HEK293 (cell line): ENCODE results near the gene SYT5.

Experiments used
- CTCF ChIA-PET: fragments of 350-600 bp; formaldehyde crosslinking; extraction: SDS; loops from one replicate; lab custom pipeline; 2021; ENCODE audit warnings: antibody characterized with exemption; lab: Yijun Ruan, JAX
- POLR2A ChIA-PET: fragments of 300-600 bp; formaldehyde crosslinking; extraction: SDS; loops from one replicate; lab custom pipeline; 2020; ENCODE audit warnings: antibody characterized with exemption, inconsistent platforms; lab: Yijun Ruan, JAX
- H3K27ac ChIP-seq: fragments of 200-500 bp; sonication (Bioruptor generic); 2 replicates; pipeline ENCODE4 v1.5.1; 2014; ENCODE audit warnings: low read depth, low read length, control low read depth, inconsistent platforms; ENCODE audit errors: extremely low read depth
- H3K36me3 ChIP-seq, 2 experiments: fragments of 200-500 bp in 1 of 2; sonication (Bioruptor generic) in 1 of 2; 1 replicate in 1 of 2; 2 replicates in 1 of 2; pipeline ENCODE4 v1.5.1; 2014 to 2017; ENCODE audit warnings: inconsistent platforms in 2 of 2, low read length in 2 of 2; ENCODE audit not compliant: control insufficient read depth in 2 of 2, insufficient read depth in 1 of 2
- H3K4me1 ChIP-seq: fragments of 200-500 bp; sonication (Bioruptor generic); 2 replicates; pipeline ENCODE4 v1.5.1; 2014; ENCODE audit warnings: mild to moderate bottlenecking, low read length, inconsistent platforms; ENCODE audit not compliant: control insufficient read depth, insufficient read depth
- H3K4me3 ChIP-seq: 2 replicates; pipeline ENCODE4 v1.5.1; 2011; ENCODE audit warnings: low read depth, mild to moderate bottlenecking, control low read depth, low read length, moderate library complexity
- H3K9me3 ChIP-seq: fragments of 200-500 bp; sonication (Bioruptor generic); 2 replicates; pipeline ENCODE4 v1.5.1; 2014; ENCODE audit warnings: low read depth, low read length, inconsistent platforms; ENCODE audit not compliant: control insufficient read depth, insufficient read depth
- INSM2 ChIP-seq: fragments of 450-650 bp; formaldehyde crosslinking; IDR thresholded peaks from 2 replicates; pipeline ENCODE4 v1.5.1; 2016; ENCODE audit warnings: missing biosample characterization, missing genetic modification characterization
- MEIS1 ChIP-seq: sonication (generic); formaldehyde crosslinking; IDR thresholded peaks from 2 replicates; pipeline ENCODE4 v1.8.1; 2022; ENCODE audit warnings: missing genetic modification reagents, mild to moderate bottlenecking, borderline replicate concordance
- PRDM1 ChIP-seq: fragments of 450-650 bp; formaldehyde crosslinking; IDR thresholded peaks from 2 replicates; pipeline ENCODE4; 2016; ENCODE audit warnings: missing biosample characterization, missing genetic modification characterization
- SALL2 ChIP-seq: fragments of 450-650 bp; formaldehyde crosslinking; IDR thresholded peaks from 2 replicates; pipeline ENCODE4 v1.5.0; 2017; ENCODE audit warnings: missing biosample characterization, mild to moderate bottlenecking, missing genetic modification characterization, borderline replicate concordance
- SCRT1 ChIP-seq: fragments of 450-650 bp; formaldehyde crosslinking; IDR thresholded peaks from 2 replicates; pipeline ENCODE4 v1.5.1; 2016; ENCODE audit warnings: missing biosample characterization, missing genetic modification characterization, borderline replicate concordance
- SCRT2 ChIP-seq: fragments of 450-650 bp; formaldehyde crosslinking; IDR thresholded peaks from 2 replicates; pipeline ENCODE4 v1.5.1; 2016; ENCODE audit warnings: missing biosample characterization, missing genetic modification characterization
- YY2 ChIP-seq: fragments of 450-650 bp; formaldehyde crosslinking; IDR thresholded peaks from 2 replicates; pipeline ENCODE4 v1.5.1; 2016; ENCODE audit warnings: missing biosample characterization, missing genetic modification characterization
- ZBTB11 ChIP-seq: fragments of 450-650 bp; formaldehyde crosslinking; conservative IDR thresholded peaks from 2 replicates; pipeline ENCODE4 v1.5.1; 2016; ENCODE audit warnings: low read depth, missing biosample characterization, missing genetic modification characterization
- ZNF114 ChIP-seq: fragments of 450-650 bp; formaldehyde crosslinking; IDR thresholded peaks from 2 replicates; pipeline ENCODE4 v1.5.0; 2017; ENCODE audit warnings: missing biosample characterization, missing genetic modification characterization
- ZNF132 ChIP-seq: fragments of 450-650 bp; formaldehyde crosslinking; IDR thresholded peaks from 2 replicates; pipeline ENCODE4 v1.5.1; 2017; ENCODE audit warnings: missing biosample characterization, missing genetic modification characterization, borderline replicate concordance
- ZNF140 ChIP-seq: fragments of 450-650 bp; formaldehyde crosslinking; IDR thresholded peaks from 2 replicates; pipeline ENCODE4 v1.5.1; 2016; ENCODE audit warnings: missing biosample characterization, missing genetic modification characterization
- ZNF169 ChIP-seq: fragments of 450-650 bp; formaldehyde crosslinking; IDR thresholded peaks from 2 replicates; pipeline ENCODE4 v1.5.1; 2016; ENCODE audit warnings: missing biosample characterization, missing genetic modification characterization
- ZNF24 ChIP-seq: fragments of 450-650 bp; formaldehyde crosslinking; IDR thresholded peaks from 2 replicates; pipeline ENCODE4 v1.5.1; 2016; ENCODE audit warnings: missing biosample characterization, missing genetic modification characterization
- ZNF248 ChIP-seq: fragments of 450-650 bp; formaldehyde crosslinking; IDR thresholded peaks from 2 replicates; pipeline ENCODE4 v1.5.1; 2017; ENCODE audit warnings: missing biosample characterization, missing genetic modification characterization
- ZNF341 ChIP-seq: fragments of 450-650 bp; formaldehyde crosslinking; IDR thresholded peaks from 2 replicates; pipeline ENCODE4; 2016; ENCODE audit warnings: low read depth, missing biosample characterization, missing genetic modification characterization
- ZNF398 ChIP-seq: fragments of 450-650 bp; formaldehyde crosslinking; IDR thresholded peaks from 2 replicates; pipeline ENCODE4 v1.5.1; 2017; ENCODE audit warnings: missing biosample characterization, missing genetic modification characterization
- ZNF433 ChIP-seq: fragments of 450-650 bp; formaldehyde crosslinking; IDR thresholded peaks from 2 replicates; pipeline ENCODE4 v1.5.1; 2016; ENCODE audit warnings: missing biosample characterization, missing genetic modification characterization, low read depth
- ZNF449 ChIP-seq: fragments of 450-650 bp; formaldehyde crosslinking; IDR thresholded peaks from 2 replicates; pipeline ENCODE4 v1.5.1; 2017; ENCODE audit warnings: missing biosample characterization, mild to moderate bottlenecking, missing genetic modification characterization, moderate library complexity
- ZNF529 ChIP-seq: fragments of 450-650 bp; formaldehyde crosslinking; IDR thresholded peaks from 2 replicates; pipeline ENCODE4 v1.5.1; 2017; ENCODE audit warnings: missing genetic modification characterization, missing biosample characterization; ENCODE audit not compliant: insufficient replicate concordance
- ZNF549 ChIP-seq: fragments of 450-650 bp; IDR thresholded peaks from 2 replicates; pipeline ENCODE4 v1.5.1; 2018; ENCODE audit warnings: missing biosample characterization, missing genetic modification characterization, mild to moderate bottlenecking, inconsistent platforms, moderate library complexity
- ZNF558 ChIP-seq: fragments of 450-650 bp; formaldehyde crosslinking; IDR thresholded peaks from 2 replicates; pipeline ENCODE4 v1.5.1; 2016; ENCODE audit warnings: missing biosample characterization, missing genetic modification characterization
- ZNF654 ChIP-seq: fragments of 450-650 bp; formaldehyde crosslinking; IDR thresholded peaks from 2 replicates; pipeline ENCODE4 v1.5.1; 2016; ENCODE audit warnings: low read depth, missing biosample characterization, missing genetic modification characterization
- ZNF664 ChIP-seq: fragments of 450-650 bp; formaldehyde crosslinking; IDR thresholded peaks from 2 replicates; pipeline ENCODE4 v1.5.1; 2016; ENCODE audit warnings: missing biosample characterization, missing genetic modification characterization
- ZNF677 ChIP-seq: fragments of 450-650 bp; IDR thresholded peaks from 2 replicates; pipeline ENCODE4 v1.5.0; 2018; ENCODE audit warnings: missing biosample characterization, mild to moderate bottlenecking, missing genetic modification characterization, moderate library complexity
- ZSCAN16 ChIP-seq: fragments of 450-650 bp; formaldehyde crosslinking; IDR thresholded peaks from 2 replicates; pipeline ENCODE4 v1.5.1; 2016; ENCODE audit warnings: missing biosample characterization, missing genetic modification characterization
- ZSCAN5A ChIP-seq: fragments of 450-650 bp; formaldehyde crosslinking; IDR thresholded peaks from 2 replicates; pipeline ENCODE4 v1.5.1; 2016; ENCODE audit warnings: missing biosample characterization, missing genetic modification characterization

SYT5 gene

GRCh38 chr19:55216461-55217198, 36.5 kb upstream of the SYT5 start:
- Histone ChIP-seq H3K36me3 (no peaks in the 10 kb centered on the region), H3K27ac (peak overlapping the region; percentile 67), H3K4me1 (peaks cover 10% of the 10 kb centered on the region), H3K9me3 (no peaks in the 10 kb centered on the region; the same call in 1 of the 2 replicates), H3K4me3 (peak overlapping the region; percentile 72)
- CTCF ChIA-PET = interaction anchor here (0.5 to 2.2 kb wide), 6 partner anchors 13 to 251 kb away, joined by 3 to 6 read pairs (median 3); no protein-coding TSS in a partner anchor
- POLR2A ChIA-PET = interaction anchor here (0.5 to 2.5 kb wide), 8 partner anchors 10 to 191 kb away, joined by 3 to 39 read pairs (median 5); partner anchors contain the start of genes PPP1R12C, PPP6R1 and UBE2S
- TF ChIP-seq ZNF677 (tag by site-specific recombination) = no peak
- TF ChIP-seq ZNF664 = no peak
- no peak for TF ChIP-seq ZNF114 (tag by site-specific recombination)
- TF ChIP-seq MEIS1 (CRISPR knock-in tag) = no peak
- no peak for TF ChIP-seq ZNF140
- TF ChIP-seq ZBTB11 (tag by site-specific recombination) = peak; percentile 61
- TF ChIP-seq PRDM1 (tag by site-specific recombination) = no peak
- TF ChIP-seq ZSCAN16 (tag by site-specific recombination) = no peak
- TF ChIP-seq ZNF449 (tag by site-specific recombination) = peak; percentile 69; the same call in 1 of the 2 replicates
- no peak for TF ChIP-seq ZNF529
- peak; percentile 73; the same call in 1 of the 2 replicates for TF ChIP-seq ZNF341 (tag by site-specific recombination)
- TF ChIP-seq ZNF398 (tag by site-specific recombination) = no peak
- no peak for TF ChIP-seq ZNF132 (tag by site-specific recombination)
- peak; percentile 96 for TF ChIP-seq ZNF24 (tag by site-specific recombination)
- no peak for TF ChIP-seq ZSCAN5A (tag by site-specific recombination)
- no peak for TF ChIP-seq ZNF654 (tag by site-specific recombination)
- no peak; the same call in 1 of the 2 replicates for TF ChIP-seq ZNF169 (tag by site-specific recombination)
- peak; percentile 75 for TF ChIP-seq YY2
- peak; percentile 82 for TF ChIP-seq ZNF558 (tag by site-specific recombination)
- TF ChIP-seq ZNF433 (tag by site-specific recombination) = no peak
- TF ChIP-seq SCRT2 (tag by site-specific recombination) = peak; percentile 94
- TF ChIP-seq INSM2 (tag by site-specific recombination) = no peak; the same call in 1 of the 2 replicates
- TF ChIP-seq SCRT1 = no peak
- no peak for TF ChIP-seq SALL2 (tag by site-specific recombination)
- no peak for TF ChIP-seq ZNF248
- no peak for TF ChIP-seq ZNF549 (tag by site-specific recombination)
